ENCODE data around the gene NHS.

DNA sequence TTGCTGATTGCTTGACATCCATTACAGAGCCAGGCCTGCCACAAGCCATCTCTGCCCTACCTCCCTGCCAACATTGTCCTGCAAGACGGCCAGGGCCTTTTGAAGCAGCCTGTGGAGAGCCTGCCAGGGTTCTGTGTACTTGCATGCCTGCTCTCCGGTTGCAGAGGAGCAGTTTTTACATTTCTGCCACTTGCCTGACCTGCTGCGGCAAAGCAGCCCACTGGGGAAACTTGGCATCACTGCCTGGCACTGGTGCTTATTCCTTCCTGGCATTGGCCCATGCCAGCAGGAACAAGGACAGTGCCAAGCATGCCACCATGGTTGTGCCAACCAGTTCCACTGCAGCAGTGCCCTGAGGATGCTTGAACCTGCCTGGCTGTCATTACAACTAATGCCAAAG lies 167.1 kb downstream of the NHS start:
- TF ChIP-seq, protein P1, sequence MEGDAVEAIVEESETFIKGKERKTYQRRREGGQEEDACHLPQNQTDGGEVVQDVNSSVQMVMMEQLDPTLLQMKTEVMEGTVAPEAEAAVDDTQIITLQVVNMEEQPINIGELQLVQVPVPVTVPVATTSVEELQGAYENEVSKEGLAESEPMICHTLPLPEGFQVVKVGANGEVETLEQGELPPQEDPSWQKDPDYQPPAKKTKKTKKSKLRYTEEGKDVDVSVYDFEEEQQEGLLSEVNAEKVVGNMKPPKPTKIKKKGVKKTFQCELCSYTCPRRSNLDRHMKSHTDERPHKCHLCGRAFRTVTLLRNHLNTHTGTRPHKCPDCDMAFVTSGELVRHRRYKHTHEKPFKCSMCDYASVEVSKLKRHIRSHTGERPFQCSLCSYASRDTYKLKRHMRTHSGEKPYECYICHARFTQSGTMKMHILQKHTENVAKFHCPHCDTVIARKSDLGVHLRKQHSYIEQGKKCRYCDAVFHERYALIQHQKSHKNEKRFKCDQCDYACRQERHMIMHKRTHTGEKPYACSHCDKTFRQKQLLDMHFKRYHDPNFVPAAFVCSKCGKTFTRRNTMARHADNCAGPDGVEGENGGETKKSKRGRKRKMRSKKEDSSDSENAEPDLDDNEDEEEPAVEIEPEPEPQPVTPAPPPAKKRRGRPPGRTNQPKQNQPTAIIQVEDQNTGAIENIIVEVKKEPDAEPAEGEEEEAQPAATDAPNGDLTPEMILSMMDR (IDR thresholded peaks at IDR 0.05; ENCODE audit: borderline replicate concordance, extremely low read depth, low read length, poor library complexity, severe bottlenecking): no peak
- TF ChIP-seq EZH2 (IDR thresholded peaks at IDR 0.05; ENCODE audit: borderline replicate concordance, low read depth, low read length, severe bottlenecking): no peak
